HCT116 (cell line): ENCODE measurements around the gene DARS1. TPM values are rescaled to one million over a fixed set of nuclear protein-coding genes. Genes with fewer than 3 reads are reported as not detected.

ENCODE experiments used
- ATAC-seq: fragments of 200-7000 bp; cut with Tn5 transposase; 2 replicates; pipeline ENCODE4 v1.9.1; 2020; ENCODE audit warnings: mild to moderate bottlenecking, moderate library complexity
- BruUV-seq: library from RNA; stranded (reverse); fragments of 400-500 nt; replicated peaks from 2 replicates; lab custom pipeline; 2021; lab: Mats Ljungman, UMichigan
- CTCF ChIA-PET: fragments of 300-600 bp; sonication (Branson Sonifier 250); formaldehyde crosslinking; loops from one replicate; lab custom pipeline; 2021; ENCODE audit warnings: antibody characterized with exemption; lab: Charles Lee
- POLR2A ChIA-PET: fragments of 300-600, 350-600 bp; sonication (Branson Sonifier 250); formaldehyde crosslinking; loops from one replicate; lab custom pipeline; 2021; ENCODE audit warnings: antibody characterized with exemption; lab: Charles Lee
- RAD21 ChIA-PET, 2 experiments: fragments of 300-600 bp; sonication (Branson Sonifier 250); formaldehyde crosslinking; loops; one replicate each; lab custom pipeline; 2023; ENCODE audit warnings: low total read pairs in 2 of 2; ENCODE audit not compliant: uncharacterized antibody in 2 of 2, unreplicated experiment in 2 of 2, low non-redundant PET in 1 of 2; lab: Charles Lee
- DNase-seq: peaks from one replicate; pipeline ENCODE4 v3.0.0-alpha.2; 2010; ENCODE audit warnings: low read depth, low spot score
- H2AFZ ChIP-seq: fragments of 200-600 bp; shearing (Covaris generic), sonication (generic); 2 replicates; pipeline ENCODE4 v1.6.1; 2017; ENCODE audit warnings: low read depth, mixed run types, mixed read lengths, antibody characterized with exemption, low read length; ENCODE audit not compliant: poor library complexity, severe bottlenecking
- H3K27ac ChIP-seq: 2 replicates; pipeline ENCODE4 v1.5.1; 2012; ENCODE audit warnings: low read depth, low read length
- H3K27me3 ChIP-seq: fragments of 200-600 bp; sonication (generic); 2 replicates; pipeline ENCODE4 v1.6.1; 2016; ENCODE audit warnings: mixed run types, low read length, mixed read lengths; ENCODE audit not compliant: insufficient read depth
- H3K36me3 ChIP-seq, 2 experiments: fragments of 200-500 bp in 1 of 2; fragments of 200-600 bp in 1 of 2; sonication (Bioruptor generic) in 1 of 2; sonication (generic) in 1 of 2; 2 replicates each; pipeline versions ENCODE4 v1.5.1 to v1.6.1; 2014 to 2016; ENCODE audit warnings: low read length in 2 of 2, inconsistent platforms in 1 of 2, mixed read lengths in 1 of 2, mixed run types in 1 of 2; ENCODE audit not compliant: insufficient read depth in 2 of 2, control insufficient read depth in 1 of 2
- H3K4me1 ChIP-seq, 2 experiments: fragments of 200-600 bp in 1 of 2; sonication (generic) in 1 of 2; 2 replicates each; pipeline versions ENCODE4 v1.5.1 to v1.6.1; 2012 to 2017; ENCODE audit warnings: low read length in 2 of 2, inconsistent platforms in 1 of 2, mild to moderate bottlenecking in 1 of 2, mixed read lengths in 1 of 2, mixed run types in 1 of 2, moderate library complexity in 1 of 2; ENCODE audit not compliant: insufficient read depth in 2 of 2, control insufficient read depth in 1 of 2
- H3K4me2 ChIP-seq: fragments of 200-600 bp; sonication (generic); 2 replicates; pipeline ENCODE4 v1.6.1; 2017; ENCODE audit warnings: mixed run types, low read length, mixed read lengths
- H3K4me3 ChIP-seq, 2 experiments: fragments of 200-600 bp in 1 of 2; sonication (generic) in 1 of 2; replicated peaks in 1 of 2; 2 replicates each; pipeline ENCODE4 v1.5.1; 2011 to 2016; ENCODE audit warnings: low read length in 2 of 2, control low read depth in 1 of 2, low read depth in 1 of 2, mild to moderate bottlenecking in 1 of 2, mixed read lengths in 1 of 2, mixed run types in 1 of 2
- H3K79me2 ChIP-seq: fragments of 200-600 bp; sonication (generic); 2 replicates; pipeline ENCODE4 v1.6.1; 2017; ENCODE audit warnings: mild to moderate bottlenecking, mixed run types, low read length, moderate library complexity, mixed read lengths; ENCODE audit not compliant: insufficient read depth
- H3K9ac ChIP-seq: fragments of 200-600 bp; sonication (generic); 2 replicates; pipeline ENCODE4 v1.6.1; 2016; ENCODE audit warnings: low read length, mixed read lengths
- H3K9me2 ChIP-seq: fragments of 200-600 bp; sonication (generic), shearing (Covaris generic); 2 replicates; pipeline ENCODE4 v1.6.1; 2017; ENCODE audit warnings: mixed run types, mild to moderate bottlenecking, moderate library complexity; ENCODE audit not compliant: insufficient read depth
- H3K9me3 ChIP-seq, 2 experiments: fragments of 200-500 bp in 1 of 2; fragments of 200-600 bp in 1 of 2; sonication (Bioruptor generic) in 1 of 2; sonication (generic) in 1 of 2; 2 replicates each; pipeline ENCODE4 v1.6.1; 2014 to 2017; ENCODE audit warnings: low read length in 2 of 2, mixed read lengths in 2 of 2, inconsistent platforms in 1 of 2, low read depth in 1 of 2, mild to moderate bottlenecking in 1 of 2, mixed run types in 1 of 2, moderate library complexity in 1 of 2; ENCODE audit not compliant: control insufficient read depth in 1 of 2, insufficient read depth in 1 of 2
- H4K20me1 ChIP-seq: fragments of 200-600 bp; sonication (generic), shearing (Covaris generic); 2 replicates; pipeline ENCODE4 v1.6.1; 2017; ENCODE audit warnings: mixed run types, mild to moderate bottlenecking, moderate library complexity; ENCODE audit not compliant: insufficient read depth
- ATF3 ChIP-seq: IDR thresholded peaks from 2 replicates; pipeline ENCODE4 v1.6.1; 2012
- CBX3 ChIP-seq: IDR thresholded peaks from 2 replicates; pipeline ENCODE4 v1.6.1; 2012; ENCODE audit warnings: low read depth
- CEBPB ChIP-seq: IDR thresholded peaks from 2 replicates; pipeline ENCODE4 v1.6.1; 2012; ENCODE audit warnings: low read depth
- EGR1 ChIP-seq: IDR thresholded peaks from 2 replicates; pipeline ENCODE4 v1.6.1; 2012; ENCODE audit warnings: low read depth
- ELF1 ChIP-seq: IDR thresholded peaks from 2 replicates; pipeline ENCODE4 v1.6.1; 2012; ENCODE audit warnings: low read depth, borderline replicate concordance
- EZH2 ChIP-seq: fragments of 200-600 bp; sonication (generic); IDR thresholded peaks from 2 replicates; pipeline ENCODE4 v1.6.1; 2017; ENCODE audit warnings: antibody characterized with exemption, mixed run types
- FOSL1 ChIP-seq: IDR thresholded peaks from 2 replicates; pipeline ENCODE4 v1.6.1; 2012; ENCODE audit warnings: low read depth
- JUND ChIP-seq: IDR thresholded peaks from 2 replicates; pipeline ENCODE4 v1.6.1; 2012
- MAX ChIP-seq: IDR thresholded peaks from 2 replicates; pipeline ENCODE4 v1.6.1; 2012
- POLR2AphosphoS5 ChIP-seq: IDR thresholded peaks from 2 replicates; pipeline ENCODE4 v1.6.1; 2011; ENCODE audit warnings: mild to moderate bottlenecking, low read depth, low read length, moderate library complexity
- REST ChIP-seq: IDR thresholded peaks from 2 replicates; pipeline ENCODE4 v1.6.1; 2012; ENCODE audit warnings: low read depth
- SP1 ChIP-seq: IDR thresholded peaks from 2 replicates; pipeline ENCODE4 v1.6.1; 2012; ENCODE audit warnings: low read depth
- TCF7L2 ChIP-seq: IDR thresholded peaks from 2 replicates; pipeline ENCODE4 v1.7.0; 2011; ENCODE audit warnings: borderline replicate concordance, inconsistent platforms; ENCODE audit not compliant: insufficient read depth, insufficient read length; ENCODE audit errors: extremely low read depth
- ZFX ChIP-seq: fragments of 450-650 bp; IDR thresholded peaks from 2 replicates; pipeline ENCODE4 v1.6.1; 2017
- ZNF274 ChIP-seq: fragments of 200-500 bp; sonication (Bioruptor generic); IDR thresholded peaks from 2 replicates; pipeline ENCODE4 v1.6.1; 2014; ENCODE audit warnings: mild to moderate bottlenecking, low read depth, low read length, inconsistent platforms
- intact Hi-C: fragments of 100-400 bp; cut with micrococcal nuclease; formaldehyde crosslinking; loops from 2 replicates; pipeline ENCODE4 v1.10.0; 2022
- total RNA-seq: library from RNA; stranded (reverse); gene quantifications from one replicate; pipeline ENCODE4 v1.2.1, GENCODE V29; 2021; ENCODE audit not compliant: unreplicated experiment

The DARS1 gene
- total RNA-seq, 1 experiment from 2014 or later: 94.8 TPM

- no peaks in the 10 kb centered on the region for H3K9me3 ChIP-seq
- no peak overlapping the region for H3K4me2 ChIP-seq
- ChIA-PET RAD21 (no interaction called here), CTCF (no interaction called here), POLR2A (no interaction called here)
- DNase-seq (no peak), ATAC-seq (no peak)
- no peaks in the 10 kb centered on the region for H3K79me2 ChIP-seq
- H3K27me3 ChIP-seq: no peaks in the 10 kb centered on the region
- H3K4me3 ChIP-seq: no peak overlapping the region
- no peak overlapping the region for H2AFZ ChIP-seq
- intact Hi-C loops: no loop called here
- no peaks in the 10 kb centered on the region for H3K9me2 ChIP-seq
- H3K36me3 ChIP-seq: no peaks in the 10 kb centered on the region
- no peaks in the 10 kb centered on the region for H3K4me1 ChIP-seq
- no TSS peak for BruUV-seq
- H3K27ac ChIP-seq: no peak overlapping the region
- TF ChIP-seq ZFX (no peak), CEBPB (no peak), ATF3 (no peak), POLR2AphosphoS5 (no peak), ZNF274 (no peak), CBX3 (no peak), EGR1 (no peak), FOSL1 (no peak), MAX (no peak), JUND (no peak), EZH2 (no peak), TCF7L2 (no peak), REST (no peak), SP1 (no peak), ELF1 (no peak)
- H3K9ac ChIP-seq: no peak overlapping the region
- no peaks in the 10 kb centered on the region for H4K20me1 ChIP-seq
Observed at GRCh38 chr2:136016836-136017235, 31.4 kb upstream of the DARS1 start.
